Activated T-helper 2 cell treated with anti-CD3 and anti-CD28 coated beads, Interferon-gamma antibody, Interleukin-2, Interleukin-4, amounts not matched to agents 10 μg/mL and 5 μg/mL and 100 μg/mL, durations not matched to agents 14 hours and 24 hours and 36 hours (primary cell): ENCODE measurements around the gene LRRC71. TPM values are rescaled to one million over a fixed set of nuclear protein-coding genes. Genes with fewer than 3 reads are reported as not detected.

Source experiments
- DNase-seq: peaks from one replicate; pipeline ENCODE4 v3.0.0; 2021; ENCODE audit warnings: low spot score
- H3K27ac Mint-ChIP-seq: one replicate; pipeline ENCODE4 v1.8.0; 2021; ENCODE audit warnings: mixed read lengths
- H3K27me3 Mint-ChIP-seq: one replicate; pipeline ENCODE4 v1.8.0; 2021; ENCODE audit warnings: low read depth, mixed read lengths
- H3K36me3 Mint-ChIP-seq: one replicate; pipeline ENCODE4 v1.8.0; 2021; ENCODE audit warnings: low read depth, mixed read lengths
- H3K4me1 Mint-ChIP-seq: one replicate; pipeline ENCODE4 v1.8.0; 2021; ENCODE audit warnings: low read depth, mixed read lengths
- H3K4me3 Mint-ChIP-seq: one replicate; pipeline ENCODE4 v1.8.0; 2021; ENCODE audit warnings: low read depth, mild to moderate bottlenecking, moderate library complexity, mixed read lengths
- H3K9me3 Mint-ChIP-seq: one replicate; pipeline ENCODE4 v1.8.0; 2021; ENCODE audit warnings: mixed read lengths
- intact Hi-C: fragments of 100-400 bp; cut with micrococcal nuclease; formaldehyde crosslinking; loops from one replicate; pipeline ENCODE4 v1.15.1; 2023
- total RNA-seq: library from RNA; stranded (reverse); gene quantifications from 2 replicates; pipeline ENCODE4 v1.2.3, GENCODE V29; 2022

The LRRC71 gene
- total RNA-seq, 1 donor from 2014 or later: not detected

DNA sequence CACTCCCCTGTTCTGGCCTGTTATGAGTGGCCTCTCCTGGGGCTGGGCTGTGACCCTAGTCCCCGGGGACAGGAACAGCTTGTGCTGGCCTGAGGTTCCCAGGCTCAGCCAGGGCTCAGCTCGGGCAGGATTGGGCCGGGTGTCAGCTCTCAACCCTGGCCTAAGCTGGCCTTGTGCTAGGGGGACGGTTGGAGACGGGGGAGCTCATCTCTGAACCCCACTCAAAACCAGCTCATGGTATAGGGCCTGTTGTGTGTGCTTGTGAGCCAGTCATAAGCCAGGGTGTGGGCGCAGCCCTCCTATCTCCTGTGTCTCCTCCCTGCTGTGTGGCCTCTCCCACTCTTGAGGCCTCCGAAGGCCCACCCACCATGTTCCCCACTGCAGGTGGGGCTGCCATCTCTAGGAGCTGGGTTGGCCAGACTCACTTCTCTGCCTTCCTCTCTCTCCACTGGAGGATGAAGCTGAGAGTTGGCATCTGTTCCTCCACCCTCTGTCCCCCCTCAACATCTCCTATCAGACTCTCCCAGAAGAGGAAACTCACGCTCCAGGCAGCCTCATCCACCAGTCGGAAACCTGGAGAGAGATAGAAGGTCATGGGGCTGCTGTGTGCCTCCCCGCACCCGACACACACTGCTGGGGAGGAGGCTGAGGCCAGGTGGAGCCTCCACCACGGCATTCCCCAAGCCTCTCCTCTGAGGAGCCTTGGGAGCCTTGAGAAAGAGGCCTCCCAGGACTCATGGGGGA, 25.5 kb upstream of the LRRC71 start:
- DNase-seq: no peak
- Mint-ChIP-seq H3K27me3 (peaks cover 43% of the 10 kb centered on the region), H3K4me3 (no peak overlapping the region), H3K27ac (no peak overlapping the region), H3K9me3 (no peaks in the 10 kb centered on the region), H3K4me1 (peaks cover 17% of the 10 kb centered on the region), H3K36me3 (no peaks in the 10 kb centered on the region)
- intact Hi-C loops: loop anchor here (5.0 to 10.0 kb wide), 2 partner anchors 168 to 210 kb away; partner anchors contain the start of genes ISG20L2 and METTL25B

DNA sequence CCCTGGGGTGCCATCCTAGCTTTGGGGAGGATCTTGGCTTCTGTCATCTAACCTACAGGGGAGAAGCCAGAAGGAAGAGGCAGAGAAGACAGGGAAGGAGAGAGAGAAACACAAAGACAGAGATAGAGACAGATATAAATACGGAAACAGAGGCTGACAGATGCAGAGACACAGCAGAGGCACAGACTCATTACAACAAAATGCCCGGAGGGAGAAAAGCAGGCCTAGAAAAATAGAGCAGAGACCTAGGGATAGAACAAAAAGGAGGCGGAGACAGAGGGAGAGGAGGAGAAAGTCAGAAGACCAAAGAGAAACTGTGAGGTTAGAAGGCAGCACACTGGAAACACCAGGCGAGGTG, 25.0 kb upstream of the LRRC71 start:
- Mint-ChIP-seq H3K27me3 (peaks cover 44% of the 10 kb centered on the region), H3K4me1 (peaks cover 15% of the 10 kb centered on the region), H3K4me3 (no peak overlapping the region), H3K9me3 (no peaks in the 10 kb centered on the region), H3K36me3 (no peaks in the 10 kb centered on the region), H3K27ac (no peak overlapping the region)
- DNase-seq: no peak
- intact Hi-C loops: loop anchor here (10.0 kb wide), 1 partner anchor 211 kb away; no protein-coding TSS in a partner anchor

DNA sequence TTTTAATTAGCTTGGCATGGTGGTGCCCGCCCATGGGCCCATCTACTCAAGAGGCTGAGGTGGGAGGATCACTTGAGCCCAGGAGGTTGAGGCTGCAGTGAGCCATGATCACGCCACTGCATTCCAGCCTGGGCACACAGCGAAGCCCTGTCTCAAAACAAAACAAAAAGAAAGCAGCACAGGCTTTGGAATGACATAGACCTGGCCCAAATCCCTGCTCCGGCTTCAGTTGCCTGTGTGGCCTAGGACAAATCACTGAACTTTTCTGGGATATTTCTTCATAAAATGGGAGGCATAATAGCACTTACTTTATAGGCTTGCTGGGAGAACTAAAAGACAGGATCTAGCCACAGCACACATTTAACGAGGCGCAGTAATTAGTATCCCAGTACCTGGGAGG, 24.5 kb upstream of the LRRC71 start:
- DNase-seq: no peak
- intact Hi-C loops: loop anchor here (10.0 kb wide), 1 partner anchor 211 kb away; no protein-coding TSS in a partner anchor
- H3K4me1 Mint-ChIP-seq: peaks cover 14% of the 10 kb centered on the region
- no peak overlapping the region for H3K27ac Mint-ChIP-seq
- H3K9me3 Mint-ChIP-seq: no peaks in the 10 kb centered on the region
- H3K27me3 Mint-ChIP-seq: peaks cover 43% of the 10 kb centered on the region
- no peaks in the 10 kb centered on the region for H3K36me3 Mint-ChIP-seq
- H3K4me3 Mint-ChIP-seq: no peak overlapping the region

DNA sequence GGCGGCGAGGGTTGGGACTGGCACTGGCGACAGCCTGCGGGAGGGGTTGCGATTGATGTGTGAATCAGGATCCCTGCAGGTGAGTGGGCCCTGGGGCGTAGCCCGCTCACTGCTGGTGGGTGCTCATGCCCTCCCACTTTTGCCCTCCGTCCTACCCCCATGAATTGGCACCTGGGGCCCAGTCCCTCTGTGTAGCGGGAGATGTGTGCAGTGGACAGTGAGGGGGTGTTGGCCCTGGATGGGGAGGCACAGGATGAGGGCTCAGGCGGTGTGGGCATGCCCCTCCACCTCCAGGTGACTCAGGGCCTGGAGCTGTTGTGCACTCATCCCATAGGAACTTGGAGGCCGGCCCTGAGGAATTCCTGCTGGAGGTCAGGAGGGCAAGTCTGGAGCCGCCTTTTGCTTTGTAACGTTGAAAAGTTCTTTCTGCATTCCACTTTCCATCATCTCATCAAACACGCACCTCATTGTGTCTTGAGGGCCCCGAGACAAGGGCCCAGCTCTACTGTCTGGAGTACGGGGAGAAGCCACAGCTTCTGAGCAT, 23.9 kb upstream of the LRRC71 start:
- H3K4me1 Mint-ChIP-seq: peaks cover 14% of the 10 kb centered on the region
- H3K36me3 Mint-ChIP-seq: no peaks in the 10 kb centered on the region
- peaks cover 40% of the 10 kb centered on the region for H3K27me3 Mint-ChIP-seq
- intact Hi-C loops: loop anchor here (10.0 kb wide), 1 partner anchor 212 kb away; no protein-coding TSS in a partner anchor
- no peak overlapping the region for H3K27ac Mint-ChIP-seq
- no peaks in the 10 kb centered on the region for H3K9me3 Mint-ChIP-seq
- DNase-seq: no peak
- H3K4me3 Mint-ChIP-seq: no peak overlapping the region

DNA sequence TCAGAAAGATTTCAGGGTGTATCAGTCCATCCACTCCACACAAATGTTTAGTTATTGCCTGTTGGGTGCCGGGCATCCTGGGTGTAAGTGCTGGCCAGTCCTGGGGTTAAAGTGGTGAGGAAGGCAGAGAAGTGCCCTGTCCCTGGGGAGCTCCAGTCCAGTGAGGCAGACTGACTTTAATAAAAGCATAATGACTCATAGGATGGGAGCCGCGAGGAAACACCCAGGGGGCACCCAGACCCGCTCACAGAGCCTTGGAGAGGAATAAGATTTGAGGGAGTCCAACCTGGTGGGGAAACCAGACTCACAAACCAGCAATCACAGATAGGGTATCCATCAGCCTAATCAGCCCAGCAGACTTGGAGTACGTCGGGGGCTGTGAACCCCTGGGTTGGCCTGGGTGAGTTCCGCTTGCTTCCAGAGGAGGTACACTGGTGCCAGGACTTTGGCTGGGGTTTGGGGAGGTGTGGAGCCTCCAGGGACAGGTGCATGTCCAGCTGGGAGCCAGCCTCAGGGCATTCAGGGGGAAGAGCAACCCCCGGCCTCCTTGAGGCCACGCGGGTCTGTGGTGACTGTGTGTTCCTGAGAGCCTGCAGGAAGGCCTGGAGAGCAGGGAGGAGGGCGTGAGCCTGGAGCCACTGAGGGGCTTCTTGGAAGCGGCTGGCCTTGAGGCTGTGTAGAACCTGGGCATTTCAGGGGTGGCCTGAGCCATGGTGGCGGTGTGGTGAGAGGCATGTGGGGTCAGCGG, 23.2 kb upstream of the LRRC71 start:
- Mint-ChIP-seq H3K27me3 (peaks cover 38% of the 10 kb centered on the region), H3K9me3 (no peaks in the 10 kb centered on the region), H3K36me3 (no peaks in the 10 kb centered on the region), H3K4me1 (peaks cover 9% of the 10 kb centered on the region), H3K4me3 (no peak overlapping the region), H3K27ac (no peak overlapping the region)
- intact Hi-C loops: loop anchor here (10.0 kb wide), 1 partner anchor 212 kb away; no protein-coding TSS in a partner anchor
- no peak for DNase-seq

DNA sequence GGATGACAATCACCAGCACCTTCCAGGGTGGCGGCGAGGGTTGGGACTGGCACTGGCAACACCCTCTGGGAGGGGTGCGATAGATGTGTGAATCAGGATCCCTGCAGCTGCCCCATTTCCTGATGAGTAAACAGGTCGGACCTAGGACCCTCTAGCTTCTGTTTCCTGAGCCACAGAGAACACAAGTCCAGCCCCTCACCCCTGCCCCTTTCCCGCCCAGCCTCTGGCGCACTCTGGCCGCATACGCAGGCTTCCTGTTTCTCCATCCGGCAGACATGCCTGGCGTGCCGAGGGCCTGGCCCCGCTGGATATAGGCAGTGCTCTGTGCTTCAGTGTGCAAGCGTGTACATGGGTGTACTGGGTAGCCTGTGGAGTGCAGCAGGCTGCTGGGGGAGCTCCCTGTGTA, 22.3 kb upstream of the LRRC71 start:
- H3K27me3 Mint-ChIP-seq: peaks cover 36% of the 10 kb centered on the region
- DNase-seq: no peak
- intact Hi-C loops: loop anchor here (10.0 kb wide), 1 partner anchor 213 kb away; no protein-coding TSS in a partner anchor
- H3K36me3 Mint-ChIP-seq: no peaks in the 10 kb centered on the region
- H3K4me1 Mint-ChIP-seq: peaks cover 6% of the 10 kb centered on the region
- H3K27ac Mint-ChIP-seq: no peak overlapping the region
- no peak overlapping the region for H3K4me3 Mint-ChIP-seq
- H3K9me3 Mint-ChIP-seq: no peaks in the 10 kb centered on the region

DNA sequence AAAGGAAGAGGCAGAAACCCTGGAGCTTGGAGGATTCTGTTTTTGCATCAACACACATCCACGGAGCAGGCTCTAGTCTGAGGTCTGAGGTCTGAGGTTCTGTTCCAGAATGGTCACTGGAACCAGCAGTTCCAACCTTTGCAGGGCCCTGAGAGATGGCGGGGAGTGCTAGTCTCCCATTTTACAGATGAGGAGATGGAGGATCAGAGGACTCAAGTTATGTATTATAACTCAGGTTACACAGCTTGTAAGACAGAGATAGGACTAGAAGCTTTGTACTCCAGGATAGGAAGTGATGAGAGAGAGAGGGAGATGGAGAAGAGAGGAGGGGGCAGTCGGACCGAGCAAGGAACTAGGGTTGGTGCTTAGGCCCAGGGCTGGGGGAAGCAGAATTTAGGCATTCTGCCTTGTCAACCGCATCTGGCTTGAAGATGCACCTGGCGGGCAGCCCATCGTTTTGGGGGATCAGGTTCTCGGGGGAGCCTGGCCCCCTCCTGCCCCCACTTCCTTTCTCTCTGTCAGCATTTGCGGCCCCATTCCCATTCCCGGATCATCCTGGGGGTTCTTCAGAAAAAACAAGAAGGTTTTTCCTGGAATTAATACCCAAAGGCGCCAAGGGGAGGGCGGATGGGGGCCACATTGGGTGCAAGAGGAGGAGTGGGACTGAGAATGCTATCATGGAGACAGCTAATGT, 21.3 kb upstream of the LRRC71 start:
- Mint-ChIP-seq H3K27me3 (peaks cover 31% of the 10 kb centered on the region), H3K4me3 (no peak overlapping the region), H3K9me3 (no peaks in the 10 kb centered on the region), H3K4me1 (peaks cover 6% of the 10 kb centered on the region), H3K36me3 (no peaks in the 10 kb centered on the region), H3K27ac (no peak overlapping the region)
- intact Hi-C loops: loop anchor here (10.0 kb wide), 1 partner anchor 214 kb away; no protein-coding TSS in a partner anchor
- no peak for DNase-seq

DNA sequence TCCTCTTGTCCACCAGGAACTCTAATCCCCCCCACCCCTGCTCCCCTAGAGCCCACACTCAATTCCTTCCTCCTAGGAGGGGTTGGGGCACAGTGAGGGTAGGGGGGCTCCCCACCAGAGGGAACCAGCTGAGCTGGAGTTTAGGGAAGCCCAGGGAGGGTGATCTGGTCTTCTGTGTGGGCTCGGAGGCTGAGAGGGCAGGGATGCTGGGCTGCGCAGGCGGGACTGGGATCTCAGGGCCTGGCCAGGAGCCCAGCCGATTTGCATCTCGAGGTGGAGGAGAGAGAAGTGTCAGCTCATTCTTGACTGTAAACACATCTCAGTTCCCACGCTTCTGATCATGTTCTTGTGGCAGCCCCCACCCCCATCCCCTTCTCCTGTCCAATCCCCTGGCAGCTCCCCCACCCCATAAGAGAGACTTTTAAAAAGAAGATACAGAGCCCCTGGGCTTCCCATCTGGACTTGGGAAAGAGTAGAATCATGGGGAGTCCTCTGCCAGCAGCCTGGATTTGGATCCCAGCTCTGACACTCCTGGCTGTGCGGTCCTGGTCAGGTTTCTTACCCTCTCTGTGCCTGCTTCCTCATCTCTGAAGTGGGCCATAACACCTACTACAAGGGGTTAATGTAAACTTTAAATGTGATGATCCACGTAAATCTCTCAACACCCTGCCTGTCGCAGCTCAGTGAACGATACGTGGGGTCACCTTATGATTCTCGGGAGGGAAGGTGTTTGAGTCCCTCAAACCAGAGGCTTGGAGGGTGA, 20.3 kb upstream of the LRRC71 start:
- no peak for DNase-seq
- no peak overlapping the region for H3K4me3 Mint-ChIP-seq
- no peaks in the 10 kb centered on the region for H3K9me3 Mint-ChIP-seq
- H3K27ac Mint-ChIP-seq: no peak overlapping the region
- peaks cover 25% of the 10 kb centered on the region for H3K27me3 Mint-ChIP-seq
- no peaks in the 10 kb centered on the region for H3K36me3 Mint-ChIP-seq
- peaks cover 6% of the 10 kb centered on the region for H3K4me1 Mint-ChIP-seq
- intact Hi-C loops: loop anchor here (10.0 kb wide), 1 partner anchor 215 kb away; no protein-coding TSS in a partner anchor

DNA sequence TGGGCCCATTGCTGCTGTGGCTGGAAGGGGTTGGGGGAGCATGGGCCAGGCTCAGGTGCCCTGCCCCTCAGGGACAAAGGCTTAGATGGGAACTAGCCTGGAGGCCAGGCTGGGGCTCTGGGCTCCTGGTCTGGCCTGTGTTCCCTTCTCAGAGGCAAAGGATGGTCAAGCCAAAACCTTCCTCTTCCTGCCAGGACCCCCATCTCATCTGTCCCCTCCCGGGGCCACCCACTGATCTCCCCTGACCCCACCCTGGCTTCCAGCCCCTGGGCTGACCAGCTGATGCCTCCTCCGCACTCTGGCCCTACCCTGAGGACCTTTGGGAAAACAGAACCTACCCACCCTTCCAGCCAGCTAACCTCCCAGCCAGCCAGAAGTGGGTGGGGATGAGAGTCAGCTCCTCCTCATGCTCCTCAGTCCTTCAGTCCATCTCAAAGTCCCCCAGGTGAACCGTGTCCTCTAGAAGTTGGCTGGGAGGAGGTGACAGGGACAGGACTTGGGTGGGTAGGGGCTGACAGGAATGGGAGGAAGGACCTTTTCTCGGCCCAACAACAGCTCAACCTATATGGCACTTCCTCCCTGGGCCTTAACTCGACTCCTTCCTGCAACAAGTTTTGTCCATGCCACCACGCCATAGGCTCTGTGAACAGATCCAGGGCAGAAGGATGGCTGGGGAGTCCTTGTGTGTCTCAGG, 19.4 kb upstream of the LRRC71 start:
- no peaks in the 10 kb centered on the region for H3K36me3 Mint-ChIP-seq
- no peaks in the 10 kb centered on the region for H3K9me3 Mint-ChIP-seq
- H3K4me3 Mint-ChIP-seq: no peak overlapping the region
- H3K27me3 Mint-ChIP-seq: peaks cover 22% of the 10 kb centered on the region
- peaks cover 6% of the 10 kb centered on the region for H3K4me1 Mint-ChIP-seq
- DNase-seq: no peak
- H3K27ac Mint-ChIP-seq: no peak overlapping the region
- intact Hi-C loops: no loop called here

DNA sequence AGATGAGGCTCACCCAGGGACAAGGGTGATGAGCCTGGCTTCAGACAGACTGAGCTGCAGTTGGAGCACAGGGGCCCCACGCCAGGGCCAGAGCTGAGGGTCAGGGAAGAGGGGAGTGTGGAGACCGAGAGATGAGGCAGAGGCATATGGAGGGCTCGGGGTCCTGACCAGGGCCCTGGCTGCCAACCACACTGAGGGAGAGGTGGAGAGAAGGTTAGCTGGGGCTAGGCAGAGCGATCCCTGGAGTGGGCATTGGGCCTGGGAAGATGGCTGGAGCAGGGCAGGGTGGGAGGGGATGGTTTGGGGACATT, 18.9 kb upstream of the LRRC71 start:
- intact Hi-C loops: no loop called here
- no peaks in the 10 kb centered on the region for H3K36me3 Mint-ChIP-seq
- no peak overlapping the region for H3K27ac Mint-ChIP-seq
- DNase-seq: no peak
- peaks cover 6% of the 10 kb centered on the region for H3K4me1 Mint-ChIP-seq
- no peak overlapping the region for H3K4me3 Mint-ChIP-seq
- peaks cover 18% of the 10 kb centered on the region for H3K27me3 Mint-ChIP-seq
- no peaks in the 10 kb centered on the region for H3K9me3 Mint-ChIP-seq

DNA sequence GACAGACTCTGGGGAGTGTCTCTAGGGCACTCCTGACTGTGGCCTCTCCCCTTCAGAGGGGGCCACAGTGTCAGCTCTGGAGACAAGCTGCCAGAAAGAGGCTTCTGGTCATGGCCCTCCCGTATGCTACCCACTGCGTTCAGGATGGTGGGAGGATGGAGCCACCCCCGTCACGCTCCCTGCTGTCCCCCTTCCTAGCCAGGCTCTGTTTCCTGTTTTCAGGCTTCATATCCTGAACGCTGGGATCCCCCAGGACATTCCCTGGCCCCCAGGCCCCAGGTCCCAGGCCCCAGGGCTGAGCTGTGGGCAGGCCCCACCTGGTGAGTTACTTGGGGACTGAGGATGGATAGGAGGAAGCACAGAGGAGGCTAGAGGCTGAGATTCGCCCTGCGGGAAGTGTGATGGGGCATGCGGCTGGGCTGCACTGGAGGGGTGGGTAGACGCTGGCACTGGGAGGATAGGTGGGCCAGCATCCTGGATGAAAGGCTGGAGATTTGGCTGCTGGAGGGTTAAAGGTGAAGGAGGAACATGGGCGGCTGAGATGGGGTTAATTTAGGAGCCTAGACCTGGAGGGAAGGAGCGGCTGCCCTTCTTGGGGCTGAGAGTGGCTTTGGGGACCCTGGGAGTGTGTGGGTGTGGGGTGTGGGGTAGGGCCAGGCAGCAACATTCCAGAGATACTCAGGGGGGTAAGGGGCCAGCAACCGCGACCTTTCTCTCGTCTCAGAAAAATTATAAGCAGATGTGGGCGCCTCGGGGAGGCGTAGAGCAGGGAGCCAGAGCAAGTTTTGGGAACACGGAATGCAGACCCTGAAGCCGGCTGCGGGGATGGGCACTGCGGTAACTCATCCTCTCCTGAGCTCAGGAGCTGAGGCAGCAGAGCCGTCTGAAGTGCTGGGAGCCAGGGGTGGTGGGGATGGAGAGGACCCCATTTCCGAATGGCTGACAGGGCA, 18.2 kb upstream of the LRRC71 start:
- H3K4me1 Mint-ChIP-seq: peaks cover 11% of the 10 kb centered on the region
- H3K4me3 Mint-ChIP-seq: no peak overlapping the region
- no peaks in the 10 kb centered on the region for H3K36me3 Mint-ChIP-seq
- no peak for DNase-seq
- no peaks in the 10 kb centered on the region for H3K9me3 Mint-ChIP-seq
- no peak overlapping the region for H3K27ac Mint-ChIP-seq
- intact Hi-C loops: no loop called here
- peaks cover 18% of the 10 kb centered on the region for H3K27me3 Mint-ChIP-seq
